Skin epidermis (tissue), 12 donors: ENCODE results near the gene CELF5.
A peak's percentile ranks its signal among the peaks of the same experiment; 100 is the strongest.
"Not testable (repeated sequence)": the region's sequence is repeated elsewhere in the genome, so short reads cannot be mapped to it uniquely, and the experiment has no call there.

Experiments
- H3K27ac ChIP-seq, 21 experiments: fragments of 200-600 bp; sonication (generic) in 11 of 21; one replicate each; pipeline ENCODE4 v1.5.0; 2020; ENCODE audit warnings: mild to moderate bottlenecking in 3 of 21, inconsistent platforms in 2 of 21, moderate library complexity in 2 of 21
- H3K4me3 ChIP-seq, 7 experiments: fragments of 200-600 bp; sonication (generic) in 2 of 7; one replicate each; pipeline ENCODE4 v1.5.0; 2020; ENCODE audit warnings: inconsistent platforms in 2 of 7, mild to moderate bottlenecking in 2 of 7, moderate library complexity in 1 of 7

CELF5 gene

DNA sequence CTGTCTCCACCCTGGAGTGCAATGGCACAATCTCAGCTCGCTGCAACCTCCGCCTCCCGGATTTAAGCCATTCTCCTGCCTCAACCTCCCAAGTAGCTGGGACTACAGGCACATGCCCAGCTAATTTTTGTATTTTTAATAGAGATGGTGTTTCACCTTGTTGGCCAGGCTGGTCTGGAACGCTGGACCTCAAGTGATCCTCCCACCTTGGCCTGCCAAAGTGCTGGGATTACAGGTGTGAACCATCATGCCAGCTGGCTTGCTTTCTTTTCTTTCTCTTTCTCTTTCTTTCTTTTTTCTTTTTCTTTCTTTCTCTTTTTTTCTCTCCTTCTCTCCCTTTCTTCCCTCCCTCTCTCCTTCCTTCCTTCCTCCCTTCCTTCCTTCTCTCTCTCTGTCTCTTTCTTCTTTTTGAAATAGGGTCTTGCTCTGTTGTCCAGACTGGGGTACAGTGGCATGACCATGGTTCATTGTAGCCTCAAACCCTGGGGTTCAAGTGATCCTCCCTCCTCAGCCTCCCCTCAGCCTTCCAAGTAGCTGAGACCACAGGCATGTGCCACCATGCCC is 108.6 kb downstream of the CELF5 start:
- Histone ChIP-seq H3K27ac (peak overlapping the region in 6 of 21 experiments; percentile 25 to 73 (median 49)), H3K4me3 (no peak overlapping the region)

- Histone ChIP-seq H3K4me3 (no peak overlapping the region), H3K27ac (peak overlapping the region in 4 of 21 experiments; percentile 38 to 73 (median 64))
These were observed 109.2 kb downstream of the CELF5 start for GRCh38 chr19:3333662-3334061.

DNA sequence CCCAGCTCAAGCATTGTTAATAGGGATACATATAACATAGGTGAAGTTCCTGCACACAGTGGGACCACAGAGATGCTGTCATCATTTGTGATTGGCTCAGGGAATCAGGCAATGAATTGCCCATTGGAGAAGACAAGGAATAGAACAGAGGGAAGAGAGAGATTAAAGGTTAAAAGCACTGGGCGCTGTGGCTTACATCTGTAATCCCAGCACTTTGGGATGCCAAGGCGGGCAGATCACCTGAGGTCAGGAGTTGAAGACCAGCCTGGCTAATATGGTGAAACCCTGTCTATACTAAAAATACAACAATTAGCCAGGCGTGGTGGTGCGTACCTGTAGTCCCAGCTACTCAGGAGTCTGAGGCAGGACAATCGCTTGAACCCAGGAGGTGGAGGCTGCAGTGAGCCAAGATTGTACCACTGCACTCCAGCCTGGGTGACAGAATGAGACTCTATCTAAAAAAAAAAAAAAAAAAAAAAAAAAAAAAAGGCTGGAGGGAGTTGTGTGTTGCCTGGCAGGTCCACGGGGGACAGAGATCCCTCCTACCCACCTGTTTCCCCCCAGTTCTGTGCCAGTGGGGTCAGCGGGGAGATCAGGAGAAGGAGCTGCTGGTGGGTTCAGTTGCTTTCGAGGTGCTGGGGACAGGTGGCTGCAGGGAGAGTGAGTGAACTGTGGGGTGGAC is 110.4 kb downstream of the CELF5 start:
- not testable (repeated sequence) for H3K4me3 ChIP-seq
- H3K27ac ChIP-seq, result peak overlapping the region in 10 of 21 experiments; percentile 52 to 93 (median 84)

DNA sequence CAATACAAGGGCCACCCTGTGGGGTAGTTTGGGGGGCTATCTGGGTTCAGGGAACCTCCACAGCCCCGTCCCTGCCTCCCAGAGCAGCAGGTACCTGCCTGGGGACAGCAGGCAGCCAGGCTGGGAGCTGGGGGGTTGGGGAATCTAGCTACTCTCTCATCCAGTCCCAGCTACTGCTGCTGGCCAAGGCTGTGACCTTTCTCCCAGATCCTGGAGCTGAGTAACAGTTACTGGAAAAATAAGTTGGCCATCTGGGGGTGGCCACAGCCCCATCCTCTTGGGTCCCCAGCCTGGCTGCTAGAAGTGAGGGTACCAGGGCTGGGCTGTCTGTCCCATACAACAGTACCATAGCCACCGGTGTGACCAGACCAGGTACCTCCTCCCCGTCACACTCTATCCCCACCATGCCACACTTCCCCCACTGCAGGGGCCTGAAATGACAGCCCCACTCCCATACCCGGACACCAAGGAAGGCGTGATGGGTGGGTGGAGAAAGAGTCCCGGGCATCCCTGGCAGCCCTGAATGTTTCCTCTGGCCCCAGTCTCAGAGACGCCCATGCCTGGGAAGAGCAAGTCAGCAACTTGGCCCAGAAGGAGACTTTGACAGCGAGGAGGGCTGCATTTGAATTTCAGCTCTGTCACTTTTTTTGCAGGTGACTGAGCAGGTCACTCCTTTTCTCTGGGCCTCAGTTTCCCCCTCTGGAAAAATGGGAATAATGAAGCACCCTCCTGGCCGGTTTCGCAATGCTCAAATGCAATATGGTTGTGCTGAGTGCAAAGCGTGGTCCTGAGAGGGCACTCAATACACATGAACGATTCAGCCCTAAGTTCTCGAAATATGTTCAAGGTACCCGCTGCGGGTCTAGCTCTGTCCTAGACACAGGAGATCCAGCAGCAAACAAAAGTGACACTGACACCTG is 111.2 kb downstream of the CELF5 start:
- Histone ChIP-seq H3K27ac (peak overlapping the region in 16 of 21 experiments; percentile 60 to 93 (median 84)), H3K4me3 (no peak overlapping the region)

DNA sequence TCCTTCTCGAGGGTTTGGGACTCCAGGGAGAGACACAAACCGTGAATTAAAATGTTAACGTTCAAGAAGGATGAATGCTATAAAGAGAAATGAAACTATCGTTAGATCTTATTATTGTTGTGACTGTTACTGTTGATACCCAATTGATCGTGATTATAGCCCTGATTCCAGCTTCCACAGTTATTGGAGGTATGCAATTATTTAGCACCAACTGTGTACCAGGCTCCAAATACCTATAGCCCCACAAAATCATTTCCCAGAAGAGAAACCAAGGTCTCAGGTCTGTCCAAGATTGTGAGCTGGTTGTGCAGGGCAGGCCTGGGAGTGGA is 111.9 kb downstream of the CELF5 start:
- H3K4me3 ChIP-seq, result no peak overlapping the region
- peak overlapping the region in 18 of 21 experiments; percentile 45 to 93 (median 83) for H3K27ac ChIP-seq

DNA sequence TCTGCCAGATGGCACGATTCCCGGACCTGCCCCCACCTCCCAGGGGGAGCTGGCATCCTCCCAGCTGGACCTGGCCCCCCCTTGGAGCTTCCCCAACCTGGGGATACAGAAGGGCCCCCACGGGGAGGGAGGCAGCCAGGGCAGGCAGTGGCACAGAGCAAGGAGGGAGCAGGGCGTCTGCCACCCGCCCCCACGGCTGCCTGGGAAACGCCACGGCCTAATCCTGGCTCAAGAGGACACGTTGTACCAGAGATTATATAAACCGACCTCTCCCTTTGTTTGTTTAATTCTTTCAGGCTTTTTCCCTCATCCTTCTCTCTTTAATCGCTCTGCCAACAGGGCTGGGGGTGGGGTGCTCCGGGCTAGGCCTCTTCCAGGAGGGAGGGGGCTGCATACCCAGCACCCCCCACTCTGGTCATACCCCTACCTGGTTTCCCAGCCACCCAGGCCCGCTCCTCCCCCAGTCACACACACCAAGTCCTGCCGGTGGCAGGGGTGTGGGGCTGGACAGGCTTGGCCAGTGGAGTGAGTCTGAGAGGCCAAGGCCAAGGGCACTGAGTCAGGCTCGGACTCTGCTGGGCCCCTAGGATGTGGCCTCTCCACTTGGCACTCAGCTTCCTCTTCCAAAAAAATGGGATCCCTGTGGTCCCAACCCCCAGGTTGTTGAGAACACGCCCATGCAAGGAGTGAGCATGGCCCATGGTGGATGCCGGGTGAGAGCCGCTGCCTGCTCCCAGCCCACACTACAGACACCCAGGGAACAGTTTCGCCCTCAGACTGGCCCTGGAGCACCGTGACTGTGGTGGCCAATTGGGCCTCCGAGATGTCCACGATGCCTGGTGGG is 112.4 kb downstream of the CELF5 start:
- H3K27ac ChIP-seq, result peak overlapping the region in 19 of 21 experiments; percentile 45 to 93 (median 82)

GRCh38 chr19:3338541-3339181 is 114.2 kb downstream of the CELF5 start:
- Histone ChIP-seq H3K4me3 (no peak overlapping the region), H3K27ac (peak overlapping the region in 17 of 21 experiments; percentile 14 to 93 (median 74))

More for the DNA sequence above, 112.4 kb downstream of the CELF5 start:
- H3K4me3 ChIP-seq, result no peak overlapping the region

DNA sequence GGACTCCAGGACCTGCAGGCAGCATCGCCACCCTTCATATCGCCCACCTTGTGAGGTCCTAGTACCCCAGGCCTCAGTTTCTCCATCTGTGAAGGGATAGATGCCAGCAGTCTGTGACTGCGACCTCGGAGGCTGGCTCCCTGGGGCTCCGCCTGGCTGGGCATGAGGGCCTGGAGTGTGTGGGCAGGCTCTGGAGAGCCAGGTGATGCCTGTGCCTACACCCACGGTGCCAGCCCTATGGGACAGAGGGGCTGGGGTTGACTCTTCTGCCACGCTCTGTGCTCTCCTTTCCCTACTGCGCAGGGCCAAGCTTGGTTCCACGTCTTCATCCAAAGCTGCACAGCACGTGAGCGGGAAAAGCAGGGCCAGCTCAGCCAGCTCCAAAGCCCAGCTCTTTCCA is 115.9 kb downstream of the CELF5 start:
- Histone ChIP-seq H3K27ac (peak overlapping the region in 3 of 21 experiments; percentile 31 to 44 (median 32)), H3K4me3 (no peak overlapping the region)

DNA sequence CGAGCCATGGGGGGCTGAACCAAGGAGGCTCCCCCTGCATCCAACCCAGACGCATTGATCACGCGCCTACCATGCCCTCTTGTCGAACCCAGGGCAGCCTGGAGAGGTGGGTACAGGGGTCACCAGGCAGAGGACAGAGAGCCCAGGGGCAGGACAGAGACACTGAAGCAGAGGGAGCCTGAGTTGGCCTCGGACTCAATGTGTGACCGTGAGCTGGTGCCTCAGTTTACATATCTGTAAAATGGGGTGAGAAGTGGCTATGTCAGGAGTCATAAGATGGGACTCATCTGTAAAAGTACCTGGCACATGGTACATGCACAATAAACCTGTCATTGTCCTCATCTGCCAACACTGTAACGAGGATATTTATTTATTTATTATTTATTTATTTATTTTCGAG is 117.8 kb downstream of the CELF5 start:
- H3K27ac ChIP-seq, result peak overlapping the region in 2 of 21 experiments; percentile 21 to 72
- no peak overlapping the region for H3K4me3 ChIP-seq

GRCh38 chr19:3342962-3343361 is 118.5 kb downstream of the CELF5 start:
- H3K27ac ChIP-seq, result peak overlapping the region in 17 of 21 experiments; percentile 6 to 79 (median 63)

DNA sequence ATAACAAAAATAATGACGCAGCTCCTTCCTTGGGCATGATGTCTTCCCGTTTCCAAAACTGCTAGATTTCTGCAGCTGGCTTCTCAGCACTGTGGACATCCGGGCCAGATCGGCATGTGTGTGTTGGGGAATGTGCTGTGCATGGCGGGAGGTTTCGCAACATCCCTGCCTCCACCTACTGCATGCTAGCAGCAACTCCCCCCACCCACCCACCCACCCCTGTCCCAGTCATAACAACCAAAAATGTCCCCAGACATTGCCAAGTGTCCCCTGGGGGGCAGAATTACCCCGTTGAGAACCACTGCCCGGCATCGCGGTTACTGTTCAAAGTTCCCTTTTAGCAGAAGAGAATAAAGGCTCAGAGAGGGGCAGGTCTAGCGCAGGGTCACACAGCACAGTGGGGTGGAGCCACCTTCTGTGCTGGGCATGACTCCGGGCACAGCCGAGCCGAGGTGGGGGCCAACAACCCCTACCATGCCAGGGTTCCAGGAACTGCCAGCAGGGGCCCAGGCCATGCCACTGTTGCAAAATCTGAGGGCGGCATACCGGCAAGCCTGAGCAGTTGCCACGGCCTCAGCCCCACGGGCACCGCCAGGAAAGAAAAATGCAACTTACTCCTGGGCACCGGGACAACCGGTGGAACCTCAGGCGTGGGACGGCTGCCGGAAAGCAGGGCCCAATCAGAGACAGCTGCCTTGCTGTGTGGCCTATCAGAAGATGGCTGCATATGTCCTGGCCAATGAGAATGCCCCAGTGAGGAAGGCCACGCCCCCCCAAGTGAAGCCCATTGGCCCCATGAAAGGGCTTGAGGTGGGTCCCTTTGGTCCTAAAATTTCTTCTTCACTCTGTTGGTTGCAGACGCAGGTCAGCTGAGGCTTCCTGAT is 119.4 kb downstream of the CELF5 start:
- H3K27ac ChIP-seq, result peak overlapping the region in 18 of 21 experiments; percentile 40 to 79 (median 66)
- H3K4me3 ChIP-seq, result peak overlapping the region; percentile 3 to 29 (median 10)

More at GRCh38 chr19:3342962-3343361, 118.5 kb downstream of the CELF5 start:
- not testable (repeated sequence) for H3K4me3 ChIP-seq

GRCh38 chr19:3344608-3345598 is 120.4 kb downstream of the CELF5 start:
- H3K4me3 ChIP-seq, result no peak overlapping the region
- H3K27ac ChIP-seq, result peak overlapping the region in 7 of 21 experiments; percentile 5 to 65 (median 43)

GRCh38 chr19:3345850-3346460 is 121.5 kb downstream of the CELF5 start:
- H3K27ac ChIP-seq, result peak overlapping the region in 16 of 21 experiments; percentile 2 to 90 (median 76)
- no peak overlapping the region for H3K4me3 ChIP-seq
